ENCODE data around the gene SGCG. TPM values are rescaled to one million over a fixed set of nuclear protein-coding genes. Genes with fewer than 3 reads are reported as not detected.
"Not testable (repeated sequence)": the region's sequence is repeated elsewhere in the genome, so short reads cannot be mapped to it uniquely, and the experiment has no call there.

Gene SGCG
- total RNA-seq, 2 donors from 2014 or later = not detected

DNA sequence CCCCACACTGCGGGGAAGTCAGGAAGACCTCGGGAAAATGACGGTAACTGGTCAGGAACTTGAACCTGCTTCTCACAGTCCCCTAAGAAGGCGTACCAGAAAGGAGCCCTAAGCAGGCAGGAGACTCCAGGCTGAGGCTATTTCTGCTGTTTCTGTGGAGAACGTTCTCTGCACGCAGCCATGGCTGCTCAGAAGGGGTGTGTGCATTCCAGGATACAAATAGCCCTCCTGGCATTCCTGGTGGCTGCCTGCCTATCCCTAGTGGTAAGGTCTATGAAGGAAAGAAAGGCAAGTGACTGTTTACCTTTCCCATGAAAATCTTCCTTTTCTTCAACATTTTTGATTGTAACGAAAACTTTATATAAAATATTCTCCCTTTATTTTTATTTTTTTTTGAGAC, 2.5 kb downstream of the SGCG start:
- ATAC-seq = no peak
- no peak for DNase-seq (ENCODE audit: low spot score in 2 of 2)
- no peak overlapping the region for H3K27ac Mint-ChIP-seq
- H3K9me3 Mint-ChIP-seq = no peaks in the 10 kb centered on the region
- H3K36me3 Mint-ChIP-seq = no peaks in the 10 kb centered on the region

DNA sequence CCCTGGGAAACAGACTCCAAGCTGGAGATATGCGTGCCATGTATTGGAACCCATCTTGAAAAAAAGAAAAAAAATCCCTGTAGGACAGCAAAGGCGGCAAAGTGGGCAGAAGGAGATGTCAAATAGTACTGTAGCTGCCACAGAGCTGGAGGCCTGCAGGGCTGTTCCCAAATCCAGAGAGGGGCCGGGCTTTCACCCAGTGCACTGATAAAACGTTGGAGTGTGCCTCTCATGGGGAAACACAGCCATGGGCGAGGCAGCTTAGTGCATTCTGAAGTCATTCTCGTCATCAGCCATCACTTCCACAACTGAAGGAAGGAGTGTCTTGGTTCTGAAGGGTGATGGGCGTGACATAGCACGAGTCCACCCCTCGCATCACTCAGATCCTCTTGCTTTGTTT, 4.8 kb downstream of the SGCG start:
- H3K9me3 Mint-ChIP-seq = no peaks in the 10 kb centered on the region
- DNase-seq (ENCODE audit: low spot score in 2 of 2) (no peak), ATAC-seq (no peak)
- H3K36me3 Mint-ChIP-seq = no peaks in the 10 kb centered on the region
- no peak overlapping the region for H3K27ac Mint-ChIP-seq

DNA sequence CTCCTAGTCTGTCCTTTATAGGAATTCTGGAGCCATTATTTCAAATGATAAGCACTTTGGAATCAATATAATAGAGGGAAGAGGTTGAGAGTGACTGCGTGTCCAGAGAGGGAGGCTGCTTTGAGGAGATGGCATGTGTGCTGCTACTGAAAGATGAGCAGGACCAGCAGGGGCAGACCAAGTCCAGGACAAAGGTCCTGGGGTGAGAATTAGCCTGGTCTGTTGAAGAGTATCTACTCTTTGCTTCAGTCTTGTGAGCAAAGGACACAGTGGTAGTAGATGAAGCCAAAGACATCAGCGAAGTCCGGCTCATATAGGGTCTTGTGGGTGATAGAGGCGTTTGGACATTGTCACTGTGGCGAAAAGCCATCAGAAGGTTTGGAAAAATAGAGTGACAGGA, 21.1 kb downstream of the SGCG start:
- ATAC-seq (no peak), DNase-seq (ENCODE audit: low spot score in 2 of 2) (no peak)
- no peaks in the 10 kb centered on the region for H3K36me3 Mint-ChIP-seq
- H3K9me3 Mint-ChIP-seq = peaks cover 2 to 3% of the 10 kb centered on the region in 2 donors
- H3K27ac Mint-ChIP-seq = no peak overlapping the region

DNA sequence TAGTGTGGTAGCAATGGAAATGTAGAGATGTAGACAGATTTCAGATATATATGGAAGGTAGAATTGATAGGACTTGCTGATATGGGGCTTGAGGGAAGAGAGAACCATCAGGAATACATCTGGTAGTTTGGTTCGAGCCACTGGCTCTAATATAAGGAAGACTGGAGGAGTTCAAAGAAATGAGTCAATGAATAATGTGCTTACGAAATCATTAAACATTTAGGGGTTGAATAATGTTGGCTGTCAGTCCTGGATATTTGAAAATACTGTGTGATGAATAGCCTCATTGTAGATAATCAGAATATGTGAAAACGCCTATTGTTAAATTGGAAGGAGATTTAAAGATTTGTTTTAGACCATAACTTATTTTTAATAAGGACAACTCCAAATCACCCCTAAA, 21.6 kb downstream of the SGCG start:
- Mint-ChIP-seq H3K27ac (no peak overlapping the region), H3K36me3 (no peaks in the 10 kb centered on the region), H3K9me3 (peaks cover 2 to 3% of the 10 kb centered on the region in 2 donors)
- DNase-seq (ENCODE audit: low spot score in 2 of 2) = no peak
- no peak for ATAC-seq

DNA sequence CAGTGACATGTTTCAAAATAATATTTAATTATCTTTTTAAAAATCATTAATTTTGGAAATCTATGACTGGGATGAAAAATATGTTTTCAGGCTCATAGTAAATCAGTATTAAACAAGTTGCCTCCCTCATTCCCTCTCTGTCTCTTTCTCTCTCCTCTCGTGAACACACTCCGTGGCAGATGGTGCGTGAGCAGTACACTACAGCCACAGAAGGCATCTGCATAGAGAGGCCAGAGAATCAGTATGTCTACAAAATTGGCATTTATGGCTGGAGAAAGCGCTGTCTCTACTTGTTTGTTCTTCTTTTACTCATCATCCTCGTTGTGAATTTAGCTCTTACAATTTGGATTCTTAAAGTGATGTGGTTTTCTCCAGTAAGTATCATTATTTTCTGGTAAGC, 22.7 kb downstream of the SGCG start:
- ATAC-seq = no peak
- no peak for DNase-seq (ENCODE audit: low spot score in 2 of 2)
- no peaks in the 10 kb centered on the region for H3K36me3 Mint-ChIP-seq
- no peak overlapping the region for H3K27ac Mint-ChIP-seq
- peaks cover 2 to 3% of the 10 kb centered on the region in 2 donors for H3K9me3 Mint-ChIP-seq

DNA sequence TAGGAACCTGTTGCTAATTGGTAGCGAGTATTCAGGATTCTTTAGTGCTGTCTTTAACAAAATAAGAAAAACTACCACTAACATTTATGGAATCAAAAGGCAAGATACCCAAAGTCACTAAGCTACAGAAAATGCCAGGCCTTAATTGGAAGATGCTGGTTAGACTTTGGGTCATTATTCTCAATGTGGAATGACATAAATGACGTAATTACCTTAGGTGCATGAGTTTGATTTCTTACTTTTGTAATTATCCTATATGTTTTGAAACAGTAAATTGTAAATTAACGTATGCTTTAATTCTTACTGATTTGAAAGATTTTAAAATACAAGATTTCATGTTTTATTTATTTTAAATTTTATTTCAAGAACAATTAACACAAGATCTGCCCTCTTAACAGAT, 25.0 kb downstream of the SGCG start:
- Mint-ChIP-seq H3K36me3 (no peaks in the 10 kb centered on the region), H3K9me3 (peaks cover 2 to 3% of the 10 kb centered on the region in 2 donors), H3K27ac (no peak overlapping the region)
- ATAC-seq = no peak
- no peak for DNase-seq (ENCODE audit: low spot score in 2 of 2)

DNA sequence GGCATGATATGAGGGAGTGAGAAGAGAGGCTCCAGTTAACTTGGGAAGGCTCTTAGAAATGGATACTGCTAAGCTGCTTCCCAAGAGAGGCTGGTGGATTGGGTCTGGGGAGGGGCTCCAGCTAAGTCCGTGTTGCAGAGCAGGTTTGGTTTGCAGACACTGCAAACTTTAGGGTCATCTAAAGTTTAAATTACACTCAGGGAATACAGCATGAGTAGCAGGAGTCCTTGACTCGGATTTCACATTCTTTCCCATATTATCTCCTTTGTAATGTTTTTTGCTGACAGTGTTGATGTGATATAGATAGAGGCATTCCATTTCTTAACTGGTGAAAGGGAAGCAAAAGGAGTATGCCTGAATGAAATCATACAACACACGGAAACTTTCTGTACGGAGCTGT, 31.9 kb downstream of the SGCG start:
- Mint-ChIP-seq H3K27ac (no peak overlapping the region), H3K9me3 (peaks cover 13 to 16% of the 10 kb centered on the region in 2 donors), H3K36me3 (peaks cover 8 to 9% of the 10 kb centered on the region in 2 donors)
- DNase-seq (ENCODE audit: low spot score in 2 of 2) (no peak), ATAC-seq (no peak)

DNA sequence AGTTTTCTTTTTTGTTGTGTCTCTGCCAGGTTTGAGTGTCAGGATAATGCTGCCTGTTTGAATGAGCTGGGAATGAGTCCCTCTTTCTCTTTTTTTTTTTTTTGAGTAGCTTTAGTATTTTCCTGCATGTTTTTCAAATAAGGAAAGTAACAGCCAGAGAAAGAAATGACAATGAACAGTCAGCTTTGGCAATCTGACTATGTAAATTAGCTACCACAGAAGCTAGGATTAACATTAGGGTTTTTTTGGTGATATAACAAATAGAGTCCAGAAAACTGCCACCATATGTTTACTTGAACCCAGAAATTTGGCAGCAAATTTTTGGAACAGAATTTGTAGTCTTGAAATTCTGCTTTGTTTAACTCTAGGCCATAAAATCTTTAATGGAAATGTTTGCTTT, 50.5 kb downstream of the SGCG start:
- ATAC-seq = no peak
- Mint-ChIP-seq H3K36me3 (no peaks in the 10 kb centered on the region), H3K27ac (no peak overlapping the region), H3K9me3 (peaks cover 0 to 3% of the 10 kb centered on the region in 2 donors)
- no peak for DNase-seq (ENCODE audit: low spot score in 2 of 2)

DNA sequence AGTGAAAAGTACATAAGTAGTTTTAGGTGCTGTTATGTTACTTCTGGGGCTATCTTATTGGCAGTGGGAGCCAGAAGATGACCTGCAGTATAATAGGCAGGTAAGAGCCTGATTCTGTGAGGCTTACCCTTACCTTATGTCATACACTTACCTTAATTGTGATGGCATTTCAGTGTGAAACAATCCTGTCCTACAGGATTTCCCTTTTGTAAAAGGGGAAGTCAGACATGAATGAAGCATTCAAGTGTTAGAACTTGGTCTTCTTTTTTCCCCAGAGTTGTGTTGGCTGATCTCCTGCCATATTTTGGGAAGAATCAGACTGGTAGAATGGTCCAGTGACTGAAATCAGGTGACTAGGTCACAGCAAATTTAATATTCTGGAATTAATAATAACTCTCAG, 55.2 kb downstream of the SGCG start:
- ATAC-seq = no peak
- Mint-ChIP-seq H3K9me3 (peaks cover 0 to 3% of the 10 kb centered on the region in 2 donors), H3K36me3 (no peaks in the 10 kb centered on the region), H3K27ac (no peak overlapping the region)
- DNase-seq (ENCODE audit: low spot score in 2 of 2) = no peak

DNA sequence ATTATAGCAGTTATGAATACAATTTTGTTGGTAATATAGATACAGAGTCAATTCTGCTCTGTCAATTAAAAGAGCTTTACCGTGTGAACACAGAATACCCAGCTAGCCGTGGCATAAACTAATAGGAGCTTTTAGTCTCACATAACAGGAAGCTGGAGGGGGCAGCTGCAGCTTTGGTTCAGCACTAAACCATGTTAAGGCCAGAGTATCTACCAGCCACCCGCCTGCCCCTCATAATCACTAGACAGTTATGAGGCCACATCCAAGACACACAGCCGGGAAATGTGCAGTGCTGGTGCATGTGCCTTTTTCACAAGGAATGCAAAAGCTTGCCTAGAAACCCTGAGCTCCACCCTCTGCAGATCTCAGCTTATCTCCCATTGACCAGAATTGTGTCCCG, 62.3 kb downstream of the SGCG start:
- DNase-seq (ENCODE audit: low spot score in 2 of 2) (no peak), ATAC-seq (no peak)
- no peaks in the 10 kb centered on the region for H3K9me3 Mint-ChIP-seq
- H3K36me3 Mint-ChIP-seq = no peaks in the 10 kb centered on the region
- no peak overlapping the region for H3K27ac Mint-ChIP-seq

DNA sequence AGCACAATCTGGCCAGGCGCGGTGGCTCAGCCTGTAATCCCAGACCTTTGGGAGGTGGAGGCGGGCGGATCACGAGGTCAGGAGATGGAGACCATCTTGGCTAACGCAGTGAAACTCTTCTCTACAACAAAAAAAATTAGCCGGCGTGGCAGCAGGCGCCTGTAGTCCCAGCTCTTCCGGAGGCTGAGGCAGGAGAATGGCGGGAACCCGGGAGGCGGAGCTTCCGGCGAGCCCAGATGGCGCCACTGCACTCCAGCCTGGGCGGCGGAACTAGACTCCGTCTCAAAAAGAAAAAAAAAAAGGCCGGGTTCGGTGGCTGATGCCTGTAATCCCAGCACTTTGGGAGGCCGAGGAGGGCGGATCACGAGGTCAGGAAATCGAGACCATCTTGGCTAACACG, 67.6 kb downstream of the SGCG start:
- not testable (repeated sequence) for DNase-seq (ENCODE audit: low spot score in 2 of 2); ATAC-seq; H3K36me3 Mint-ChIP-seq; H3K9me3 Mint-ChIP-seq; H3K27ac Mint-ChIP-seq

DNA sequence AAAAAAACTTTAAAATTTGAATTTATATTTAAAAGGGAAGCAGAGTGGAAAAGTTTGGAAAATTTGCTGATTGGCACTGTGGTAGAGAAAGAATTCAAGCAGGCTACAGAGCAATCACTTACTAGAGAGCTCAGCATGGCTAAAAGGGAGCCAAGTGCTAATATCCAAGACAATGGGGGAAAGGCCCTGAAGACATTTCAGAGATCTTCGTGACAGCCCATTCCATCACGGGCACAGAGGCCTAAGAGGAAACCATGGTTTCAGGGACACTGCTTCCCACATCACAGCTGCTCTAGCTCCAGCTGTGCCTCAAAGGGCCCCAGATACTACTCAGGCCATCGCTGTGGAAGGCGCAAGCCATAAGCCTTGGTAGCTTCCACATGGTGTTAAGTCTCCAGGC, 73.7 kb downstream of the SGCG start:
- H3K9me3 Mint-ChIP-seq = peaks cover 6 to 9% of the 10 kb centered on the region in 2 donors
- no peak for DNase-seq (ENCODE audit: low spot score in 2 of 2)
- H3K36me3 Mint-ChIP-seq = peaks cover 7 to 14% of the 10 kb centered on the region in 2 donors
- no peak overlapping the region for H3K27ac Mint-ChIP-seq
- no peak for ATAC-seq

DNA sequence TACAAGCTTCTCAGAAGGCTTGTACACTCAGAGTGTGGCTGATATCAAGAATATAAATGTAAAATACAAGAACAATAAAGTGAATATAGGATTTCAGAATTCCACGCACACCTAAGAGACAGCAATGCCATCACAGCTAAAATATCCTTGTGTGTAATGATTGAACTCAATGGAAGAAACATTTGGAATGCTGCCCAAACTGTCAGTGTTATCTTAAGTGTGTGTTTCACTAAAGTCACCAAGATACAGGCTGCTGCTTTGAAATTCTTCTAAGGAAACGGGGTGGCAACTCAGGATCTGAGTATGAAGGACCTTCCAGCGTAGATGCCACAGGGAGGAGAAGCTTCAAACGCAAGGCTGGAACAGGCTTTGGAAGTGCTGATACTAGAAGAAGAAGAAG, 86.8 kb downstream of the SGCG start:
- no peaks in the 10 kb centered on the region for H3K36me3 Mint-ChIP-seq
- DNase-seq (ENCODE audit: low spot score in 2 of 2) (no peak), ATAC-seq (no peak)
- no peaks in the 10 kb centered on the region for H3K9me3 Mint-ChIP-seq
- H3K27ac Mint-ChIP-seq = no peak overlapping the region

DNA sequence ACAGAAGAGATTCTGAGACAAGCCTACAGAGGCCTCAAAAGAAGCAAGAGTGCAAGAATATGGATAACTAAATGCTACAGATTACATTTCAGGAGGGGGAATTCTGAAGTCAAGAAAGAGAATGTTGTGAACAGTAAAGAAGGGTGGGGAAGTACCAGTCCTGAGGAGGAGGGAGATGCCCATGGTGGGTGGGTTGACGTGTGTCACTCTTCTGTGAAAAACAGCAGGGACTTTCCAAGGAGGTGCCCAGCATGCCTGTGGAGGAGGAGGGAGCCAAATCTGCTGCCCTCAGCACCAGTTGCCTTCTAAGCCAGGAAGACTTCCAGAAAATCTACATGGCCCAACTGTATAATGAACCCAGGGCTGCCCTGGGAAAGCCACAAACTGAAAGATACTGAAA, 87.7 kb downstream of the SGCG start:
- H3K9me3 Mint-ChIP-seq = no peaks in the 10 kb centered on the region
- ATAC-seq (peak; percentile 47 to 71), DNase-seq (ENCODE audit: low spot score in 2 of 2) (no peak)
- H3K27ac Mint-ChIP-seq = no peak overlapping the region
- no peaks in the 10 kb centered on the region for H3K36me3 Mint-ChIP-seq

DNA sequence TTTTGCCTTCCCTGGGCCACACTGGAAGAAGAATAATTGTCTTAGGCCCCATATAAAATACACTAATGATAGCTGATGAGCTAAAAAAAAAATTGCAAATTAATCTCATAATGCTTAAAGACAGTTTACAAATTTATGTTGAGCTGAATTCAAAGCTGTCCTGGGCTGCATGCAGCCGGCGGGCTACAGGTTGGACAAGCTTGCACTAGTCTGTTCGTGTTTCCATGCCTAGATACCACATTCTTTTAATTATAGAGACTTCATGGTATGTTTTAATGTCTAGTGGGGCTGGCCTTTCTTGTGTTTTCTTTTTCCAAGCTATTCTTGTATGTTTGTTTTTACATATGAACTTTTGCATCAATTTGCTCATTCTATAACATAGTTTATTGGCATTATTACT, 90.6 kb downstream of the SGCG start:
- H3K36me3 Mint-ChIP-seq = no peaks in the 10 kb centered on the region
- H3K27ac Mint-ChIP-seq = no peak overlapping the region
- ATAC-seq = no peak
- H3K9me3 Mint-ChIP-seq = no peaks in the 10 kb centered on the region
- DNase-seq (ENCODE audit: low spot score in 2 of 2) = no peak

DNA sequence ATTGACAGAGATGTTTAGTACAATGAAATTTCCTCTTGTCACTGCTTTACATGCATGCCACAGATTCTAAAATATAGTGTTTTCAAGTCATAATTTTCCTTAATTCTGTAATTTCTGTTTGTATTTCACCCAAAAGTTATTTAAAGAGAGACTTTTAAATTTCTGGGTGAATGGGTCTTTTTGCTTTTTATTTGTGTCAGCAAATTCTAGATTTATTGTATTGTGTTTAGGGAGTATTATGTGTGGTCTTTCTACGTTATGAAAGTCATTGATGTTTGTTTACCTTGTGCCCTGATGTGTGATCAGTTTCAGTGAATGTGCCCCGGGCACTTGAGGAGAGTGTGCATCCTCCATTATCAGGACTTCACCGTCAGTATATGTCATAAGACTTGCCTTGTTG, 92.7 kb downstream of the SGCG start:
- Mint-ChIP-seq H3K36me3 (no peaks in the 10 kb centered on the region), H3K27ac (no peak overlapping the region), H3K9me3 (no peaks in the 10 kb centered on the region)
- DNase-seq (ENCODE audit: low spot score in 2 of 2) = no peak
- ATAC-seq = no peak

DNA sequence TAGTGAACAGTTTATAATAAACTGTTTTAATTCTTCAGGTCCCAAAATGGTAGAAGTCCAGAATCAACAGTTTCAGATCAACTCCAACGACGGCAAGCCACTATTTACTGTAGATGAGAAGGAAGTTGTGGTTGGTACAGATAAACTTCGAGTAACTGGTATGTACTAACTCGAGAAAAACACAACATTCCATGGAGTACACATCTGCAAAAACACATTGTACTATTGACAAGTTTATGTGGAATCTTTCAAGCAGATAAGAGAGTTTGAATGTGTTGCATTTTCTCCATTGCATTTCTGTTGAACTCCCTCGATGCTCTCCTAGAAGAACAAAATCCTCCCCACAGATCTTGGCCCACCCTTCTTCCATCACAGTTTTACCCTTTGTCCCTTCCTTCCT, 98.5 kb downstream of the SGCG start:
- Mint-ChIP-seq H3K27ac (no peak overlapping the region), H3K36me3 (no peaks in the 10 kb centered on the region), H3K9me3 (peaks cover 0 to 3% of the 10 kb centered on the region in 2 donors)
- DNase-seq (ENCODE audit: low spot score in 2 of 2) (no peak), ATAC-seq (no peak)

DNA sequence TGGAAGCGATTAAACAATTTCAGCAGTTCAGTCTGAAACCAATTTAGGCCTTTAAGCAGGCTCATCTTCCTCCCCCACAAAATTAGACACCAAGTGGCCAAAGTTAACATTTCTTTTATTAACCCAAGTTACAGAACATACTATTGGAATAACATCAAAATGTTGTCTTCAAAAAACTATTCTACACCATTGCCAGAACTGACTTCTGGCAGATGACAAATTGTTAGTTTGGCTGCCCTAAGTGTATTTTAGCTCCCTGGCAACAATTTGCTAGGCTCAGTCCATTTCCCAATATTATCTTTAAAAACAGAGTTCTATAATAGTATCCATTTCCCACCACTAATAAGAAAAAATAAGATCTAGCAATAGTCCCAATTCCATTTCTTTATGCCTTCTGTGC, 107.8 kb downstream of the SGCG start:
- Mint-ChIP-seq H3K27ac (no peak overlapping the region), H3K36me3 (peaks cover 0 to 4% of the 10 kb centered on the region in 2 donors), H3K9me3 (peaks cover 3% of the 10 kb centered on the region in 2 donors)
- DNase-seq (ENCODE audit: low spot score in 2 of 2) (no peak), ATAC-seq (no peak)

DNA sequence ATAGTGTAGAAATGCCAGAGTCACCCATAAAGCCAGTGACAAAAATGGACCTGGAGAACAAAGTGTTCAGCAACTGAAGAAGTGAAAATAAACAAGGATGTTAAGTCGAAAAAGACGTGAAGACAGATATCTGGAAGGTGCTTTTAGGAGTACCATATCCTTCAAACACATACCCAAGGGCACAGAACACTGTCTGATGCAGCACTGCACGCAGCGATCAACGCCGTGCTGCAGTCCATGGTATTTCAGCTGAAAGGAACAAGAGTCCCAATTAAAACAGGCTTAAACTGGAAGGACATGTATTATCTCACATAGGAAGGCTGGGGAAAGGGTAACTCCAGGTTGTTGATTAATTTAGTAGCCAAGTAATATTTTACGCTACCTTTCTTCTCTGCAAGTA, 108.2 kb downstream of the SGCG start:
- Mint-ChIP-seq H3K27ac (no peak overlapping the region), H3K9me3 (peaks cover 3% of the 10 kb centered on the region in 2 donors)

More for the DNA sequence above, 108.2 kb downstream of the SGCG start:
- peaks cover 0 to 4% of the 10 kb centered on the region in 2 donors for H3K36me3 Mint-ChIP-seq
- DNase-seq (ENCODE audit: low spot score in 2 of 2) (no peak), ATAC-seq (no peak)

Data from activated naive CD4-positive, alpha-beta T cell treated with anti-CD3 and anti-CD28 coated beads, Interleukin-2, amount 50 U/mL, for 72 hours (primary cell).